HG03457 (cell line): ENCODE measurements around the gene HUS1.
"Not testable (repeated sequence)": the region's sequence is repeated elsewhere in the genome, so short reads cannot be mapped to it uniquely, and the experiment has no call there.

Experiments used
- ATAC-seq: cut with Tn5 transposase; IDR thresholded peaks from one replicate; pipeline ENCODE4 v1.9.1; 2021; ENCODE audit warnings: moderate number of reproducible peaks; ENCODE audit not compliant: unreplicated experiment

Gene HUS1

DNA sequence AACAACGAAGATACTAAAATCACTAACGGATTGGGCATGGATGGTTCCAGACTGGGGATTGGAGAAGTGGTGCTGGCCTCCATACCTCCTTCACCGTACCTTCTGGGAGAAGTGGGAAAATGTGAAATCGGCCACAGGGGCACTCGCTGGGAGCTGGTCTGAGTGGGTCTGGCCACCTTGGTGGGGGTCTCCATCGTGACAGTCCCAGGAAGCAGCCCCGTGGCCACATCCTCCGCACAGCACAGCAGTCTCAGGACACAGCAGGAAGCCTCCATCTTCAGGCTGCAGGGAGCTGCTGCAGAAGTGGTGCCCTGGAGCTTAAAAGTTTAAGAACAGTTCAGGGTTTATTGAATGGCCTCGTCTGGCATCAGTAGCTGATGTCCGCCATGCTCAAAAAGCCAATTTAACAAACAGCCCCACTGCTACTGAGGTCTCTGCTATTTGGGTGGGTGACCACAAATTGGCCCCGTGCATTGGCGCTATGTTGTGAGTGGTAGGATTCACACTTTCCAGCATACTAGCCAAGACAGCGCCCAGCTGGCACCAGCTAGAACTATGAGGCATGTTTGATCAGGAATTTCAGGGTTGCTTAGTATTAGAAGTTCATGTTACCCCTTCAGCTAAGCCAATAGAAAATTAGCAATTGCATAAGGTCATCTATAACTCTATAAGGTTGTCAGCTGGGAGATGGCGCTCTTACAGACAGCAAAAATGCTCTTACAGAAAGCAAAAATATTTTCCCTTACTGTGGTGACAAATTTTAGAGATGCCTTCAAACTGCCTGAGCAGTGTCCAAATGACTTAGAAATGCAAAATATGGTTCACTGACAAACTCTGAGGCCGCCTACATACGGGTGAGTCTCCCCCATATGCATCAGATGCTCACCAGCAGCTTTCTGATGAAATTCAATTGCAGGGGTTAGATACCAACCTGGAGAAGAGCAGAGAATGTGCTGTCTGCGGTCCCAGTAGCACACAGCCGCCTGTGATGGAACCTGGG lies 48.1 kb downstream of the HUS1 start:
- ATAC-seq = no peak

DNA sequence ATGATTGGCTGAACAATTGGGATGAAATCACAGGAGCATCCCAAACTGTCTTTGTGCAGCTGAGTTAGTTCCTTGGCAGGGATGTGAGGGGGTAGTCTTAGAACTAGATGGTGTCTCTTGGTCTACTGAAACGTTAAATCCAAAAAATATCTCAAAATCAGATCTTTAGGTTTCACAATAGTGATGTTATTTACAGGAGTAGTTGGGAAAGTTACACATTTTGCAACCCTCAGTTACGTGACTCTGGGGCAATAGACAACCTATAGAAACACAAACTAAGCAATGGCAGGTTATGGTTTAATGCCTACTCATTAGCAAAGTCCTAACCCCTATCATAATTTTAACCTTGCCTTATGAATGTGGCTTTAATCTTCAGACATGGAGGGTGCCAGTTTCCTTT lies 55.1 kb downstream of the HUS1 start:
- no peak for ATAC-seq

DNA sequence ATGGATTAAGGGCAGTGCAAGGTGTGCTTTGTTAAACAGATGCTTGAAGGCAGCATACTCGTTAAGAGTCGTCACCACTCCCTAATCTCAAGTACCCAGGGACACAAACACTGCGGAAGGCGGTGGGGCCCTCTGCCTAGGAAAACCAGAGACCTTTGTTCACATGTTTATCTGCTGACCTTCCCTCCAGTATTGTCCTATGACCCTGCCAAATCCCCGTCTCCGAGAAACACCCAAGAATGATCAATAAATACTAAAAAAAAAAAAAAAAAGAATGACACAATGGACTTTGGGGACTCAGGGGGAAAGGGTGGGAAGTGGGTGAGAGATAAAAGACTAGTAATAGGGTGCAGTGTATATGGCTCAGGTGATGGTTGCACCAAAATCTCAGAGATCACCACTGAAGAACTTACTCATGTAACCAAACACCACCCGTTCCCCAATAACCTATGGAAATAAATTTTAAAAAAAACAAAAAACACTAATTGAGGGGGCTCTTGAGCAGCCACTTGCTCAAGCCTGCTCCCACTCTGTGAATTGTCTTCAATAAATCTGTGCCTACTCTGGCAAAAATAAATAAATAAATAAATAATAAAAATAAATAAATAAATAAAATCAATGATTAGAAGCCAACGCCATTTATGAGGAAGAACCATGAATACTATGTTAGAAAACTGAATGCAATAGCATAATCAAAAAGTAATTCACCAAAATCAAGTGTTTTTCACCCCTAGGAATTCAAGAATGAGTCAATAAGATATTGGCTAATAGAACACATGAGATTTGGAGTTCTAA lies 56.1 kb downstream of the HUS1 start:
- ATAC-seq = not testable (repeated sequence)

DNA sequence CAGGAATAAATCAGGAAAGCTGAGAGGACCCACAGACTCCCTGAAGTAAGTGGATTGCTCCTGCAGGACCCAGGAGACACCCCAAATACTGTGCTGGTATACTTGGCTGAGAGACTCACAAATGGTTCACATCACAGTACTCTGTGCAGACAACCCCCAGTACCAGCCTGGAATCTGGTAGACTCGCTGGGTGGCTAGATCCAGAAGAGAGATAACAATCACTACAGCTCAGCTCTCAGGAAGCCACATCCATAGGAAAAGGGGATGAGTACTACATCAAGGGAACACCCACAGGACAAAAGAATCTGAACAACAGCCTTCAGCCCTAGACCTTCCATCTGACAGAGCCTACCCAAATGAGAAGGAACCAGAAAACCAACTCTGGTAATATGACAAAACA lies 62.9 kb downstream of the HUS1 start:
- ATAC-seq = not testable (repeated sequence)

GRCh38 chr7:47915616-47915976 lies 63.8 kb downstream of the HUS1 start:
- ATAC-seq = no peak

- ATAC-seq = no peak
Observed at GRCh38 chr7:47914717-47915615, 64.4 kb downstream of the HUS1 start.
